ENCODE measurements around the gene GPR107.

GPR107 gene

GRCh38 chr9:130072515-130073235 is 19.0 kb downstream of the GPR107 start:
- Histone ChIP-seq H3K27ac (peak overlapping the region; percentile 95), H3K27me3 (replicated peaks) (no peaks in the 10 kb centered on the region), H3K36me3 (replicated peaks) (peaks cover 13% of the 10 kb centered on the region), H3K4me3 (ENCODE audit: low read depth, low read length) (no peak overlapping the region)
- in situ Hi-C loops (cut with HindIII; ENCODE audit: low pct_ligation_motif_present, low sequenced_read_pairs), result no loop called here
- DNase-seq, result peak; percentile 64
- TF ChIP-seq CTCF (IDR thresholded peaks at IDR 0.05; ENCODE audit: low read depth, low read length, missing control alignments), result no peak

GRCh38 chr9:130073373-130073772 is 19.7 kb downstream of the GPR107 start:
- H3K36me3 ChIP-seq (replicated peaks), result peaks cover 15% of the 10 kb centered on the region
- in situ Hi-C loops (cut with HindIII; ENCODE audit: low pct_ligation_motif_present, low sequenced_read_pairs), result no loop called here
- TF ChIP-seq CTCF (IDR thresholded peaks at IDR 0.05; ENCODE audit: low read depth, low read length, missing control alignments), result no peak
- H3K27me3 ChIP-seq (replicated peaks), result no peaks in the 10 kb centered on the region
- peak overlapping the region; percentile 95 for H3K27ac ChIP-seq
- peak; percentile 61 for DNase-seq
- no peak overlapping the region for H3K4me3 ChIP-seq (ENCODE audit: low read depth, low read length)

GRCh38 chr9:130078547-130078946 is 24.8 kb downstream of the GPR107 start:
- peaks cover 38% of the 10 kb centered on the region for H3K36me3 ChIP-seq (replicated peaks)
- H3K27ac ChIP-seq, result no peak overlapping the region
- no peak overlapping the region for H3K4me3 ChIP-seq (ENCODE audit: low read depth, low read length)
- DNase-seq, result no peak
- in situ Hi-C loops (cut with HindIII; ENCODE audit: low pct_ligation_motif_present, low sequenced_read_pairs), result no loop called here
- TF ChIP-seq CTCF (IDR thresholded peaks at IDR 0.05; ENCODE audit: low read depth, low read length, missing control alignments), result no peak
- no peaks in the 10 kb centered on the region for H3K27me3 ChIP-seq (replicated peaks)

- in situ Hi-C loops (cut with HindIII; ENCODE audit: low pct_ligation_motif_present, low sequenced_read_pairs), result no loop called here
- H3K36me3 ChIP-seq (replicated peaks), result peaks cover 41% of the 10 kb centered on the region
- H3K4me3 ChIP-seq (ENCODE audit: low read depth, low read length), result no peak overlapping the region
- H3K27me3 ChIP-seq (replicated peaks), result no peaks in the 10 kb centered on the region
- no peak for TF ChIP-seq CTCF (IDR thresholded peaks at IDR 0.05; ENCODE audit: low read depth, low read length, missing control alignments)
- DNase-seq, result no peak
- no peak overlapping the region for H3K27ac ChIP-seq
Observed at GRCh38 chr9:130084337-130084736, 30.6 kb downstream of the GPR107 start.

- in situ Hi-C loops (cut with HindIII; ENCODE audit: low pct_ligation_motif_present, low sequenced_read_pairs), result no loop called here
- no peak for DNase-seq
- Histone ChIP-seq H3K27me3 (replicated peaks) (no peaks in the 10 kb centered on the region), H3K36me3 (replicated peaks) (peaks cover 43% of the 10 kb centered on the region), H3K27ac (no peak overlapping the region), H3K4me3 (ENCODE audit: low read depth, low read length) (no peak overlapping the region)
- no peak for TF ChIP-seq CTCF (IDR thresholded peaks at IDR 0.05; ENCODE audit: low read depth, low read length, missing control alignments)
Observed at GRCh38 chr9:130088051-130088450, 34.3 kb downstream of the GPR107 start.

GRCh38 chr9:130089141-130089540 is 35.4 kb downstream of the GPR107 start:
- Histone ChIP-seq H3K27ac (no peak overlapping the region), H3K4me3 (ENCODE audit: low read depth, low read length) (no peak overlapping the region), H3K36me3 (replicated peaks) (peaks cover 43% of the 10 kb centered on the region), H3K27me3 (replicated peaks) (no peaks in the 10 kb centered on the region)
- in situ Hi-C loops (cut with HindIII; ENCODE audit: low pct_ligation_motif_present, low sequenced_read_pairs), result no loop called here
- no peak for TF ChIP-seq CTCF (IDR thresholded peaks at IDR 0.05; ENCODE audit: low read depth, low read length, missing control alignments)
- no peak for DNase-seq
